Keratinocyte (primary cell): ENCODE measurements around the gene FUOM.

Experiments used
- CTCF ChIP-seq, 3 experiments: IDR thresholded peaks in 1 of 3; conservative IDR thresholded peaks in 1 of 3; optimal IDR thresholded peaks in 1 of 3; 2 replicates in 2 of 3; 3 replicates in 1 of 3; pipeline versions ENCODE3 to v1.5.1; 2011; ENCODE audit warnings: low read length in 3 of 3, mild to moderate bottlenecking in 3 of 3, moderate library complexity in 2 of 3, control low read depth in 1 of 3, inconsistent platforms in 1 of 3; ENCODE audit not compliant: insufficient read depth in 2 of 3; ENCODE audit errors: extremely low read depth in 1 of 3
- EZH2 ChIP-seq: IDR thresholded peaks from one replicate; pipeline ENCODE4 v1.6.1; 2012; ENCODE audit warnings: inconsistent platforms, mild to moderate bottlenecking, low read length, moderate library complexity

GRCh38 chr10:133378251-133379096 is 20.7 kb upstream of the FUOM start:
- TF ChIP-seq CTCF (optimal IDR thresholded peaks at IDR 0.05 in 1 of 3, IDR thresholded peaks at IDR 0.05 in 1 of 3, conservative IDR thresholded peaks at IDR 0.05 in 1 of 3; ENCODE audit: extremely low read depth in 1 of 3, insufficient read depth in 2 of 3, low read length in 3 of 3) (no peak), EZH2 (no peak)
